GM12864 (cell line): ENCODE results near the gene HEPACAM2.

ENCODE experiments used
- DNase-seq: peaks from one replicate; pipeline ENCODE4 v3.0.0-alpha.2; 2011; ENCODE audit warnings: low read depth
- H3K4me3 ChIP-seq: 2 replicates; pipeline ENCODE4 v1.5.1; 2011; ENCODE audit warnings: mild to moderate bottlenecking, low read depth, low read length, control low read depth
- CTCF ChIP-seq: IDR thresholded peaks from 2 replicates; pipeline ENCODE4 v1.5.1; 2011; ENCODE audit warnings: low read depth, mild to moderate bottlenecking, moderate library complexity, low read length, control low read depth, inconsistent platforms; ENCODE audit errors: missing control alignments

HEPACAM2 gene

DNA sequence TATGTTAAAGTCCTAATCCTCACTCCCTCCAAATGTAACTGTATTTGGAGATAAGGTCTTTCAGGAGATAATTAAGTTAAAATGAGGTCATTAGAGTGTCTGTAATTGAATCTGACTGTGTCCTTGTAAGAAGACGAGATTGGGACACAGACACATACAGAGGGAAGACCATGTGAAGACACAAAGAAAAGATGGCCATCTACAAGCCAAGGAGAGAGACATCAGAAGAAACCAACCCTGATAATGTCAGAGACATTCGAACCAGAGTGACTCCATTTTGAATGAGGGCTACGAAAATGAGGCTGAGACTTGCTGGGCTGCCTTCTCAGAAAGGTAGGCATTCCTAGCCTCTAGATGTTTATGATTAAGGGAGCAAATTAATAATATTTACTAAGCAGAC, 77.5 kb downstream of the HEPACAM2 start:
- no peak for DNase-seq
- no peak for TF ChIP-seq CTCF
- H3K4me3 ChIP-seq, result no peak overlapping the region; the same call in 1 of the 2 replicates

DNA sequence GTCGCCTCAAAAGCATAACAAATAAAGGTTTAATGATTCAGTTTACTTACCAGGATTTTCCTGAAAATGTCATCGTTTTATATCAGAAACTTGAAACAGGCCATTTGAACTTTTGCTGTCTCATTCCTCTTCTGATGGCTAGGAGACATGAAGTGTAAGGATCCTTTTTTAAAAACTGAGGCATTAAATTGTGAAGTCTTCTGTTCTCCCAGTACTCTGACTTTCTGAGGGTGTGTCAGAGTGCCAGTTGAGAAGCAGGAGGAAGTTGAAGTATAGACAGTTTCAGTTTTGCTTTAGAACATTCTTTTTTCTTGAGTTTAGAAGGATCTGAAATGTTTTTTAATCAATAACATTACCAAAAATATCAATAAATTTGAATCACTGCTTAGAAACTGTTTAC, 78.1 kb downstream of the HEPACAM2 start, which contains the start of gene SAMD9L:
Gene SAMD9L, minus strand, starts transcription at position 242 of the 400 bp plus-strand sequence. CDS start 12,414 bp downstream, outside the sequence.
- no peak for DNase-seq
- no peak for TF ChIP-seq CTCF
- H3K4me3 ChIP-seq, result peak within 1 kb of the TSS; percentile 78

- TF ChIP-seq CTCF, result no peak
- peak; percentile 44 for DNase-seq
- peak overlapping the region; percentile 78 for H3K4me3 ChIP-seq
Measured at GRCh38 chr7:93147363-93147762, 78.9 kb downstream of the HEPACAM2 start.

GRCh38 chr7:93146472-93147141, 79.7 kb downstream of the HEPACAM2 start:
- H3K4me3 ChIP-seq, result peak overlapping the region; percentile 78
- no peak for DNase-seq
- no peak for TF ChIP-seq CTCF

GRCh38 chr7:93146036-93146435, 80.2 kb downstream of the HEPACAM2 start:
- no peak for DNase-seq
- no peak for TF ChIP-seq CTCF
- H3K4me3 ChIP-seq, result peak overlapping the region; percentile 15; the same call in 1 of the 2 replicates

- H3K4me3 ChIP-seq, result no peak overlapping the region
- no peak for DNase-seq
- TF ChIP-seq CTCF, result no peak
Measured at GRCh38 chr7:93145354-93145753, 80.9 kb downstream of the HEPACAM2 start.

GRCh38 chr7:93142127-93142526, 84.1 kb downstream of the HEPACAM2 start:
- no peak overlapping the region for H3K4me3 ChIP-seq
- DNase-seq, result no peak
- TF ChIP-seq CTCF, result no peak
